GM23248 (cell line): ENCODE data around the gene TUBB1. TPM values are rescaled to one million over a fixed set of nuclear protein-coding genes. Genes with fewer than 3 reads are reported as not detected.

Experiments used
- DNase-seq: peaks from one replicate; pipeline ENCODE4 v3.0.0-alpha.2; 2015
- H2AFZ ChIP-seq: fragments of 200-600 bp; sonication (generic); 2 replicates; pipeline ENCODE4 v1.6.1; 2016; ENCODE audit warnings: antibody characterized with exemption
- H3F3A ChIP-seq: fragments of 200-600 bp; sonication (generic); 2 replicates; pipeline ENCODE4 v1.6.1; 2016; ENCODE audit warnings: mild to moderate bottlenecking, antibody characterized with exemption, mixed run types; ENCODE audit not compliant: insufficient read depth
- H3K27ac ChIP-seq: fragments of 200-600 bp; sonication (generic); 2 replicates; pipeline ENCODE4 v1.5.1; 2016; ENCODE audit warnings: mild to moderate bottlenecking
- H3K27me3 ChIP-seq: fragments of 200-600 bp; sonication (generic); replicated peaks from 2 replicates; pipeline ENCODE4 v1.6.1; 2016; ENCODE audit warnings: mild to moderate bottlenecking; ENCODE audit not compliant: insufficient read depth
- H3K36me3 ChIP-seq: fragments of 200-600 bp; sonication (generic); 2 replicates; pipeline ENCODE4 v1.6.1; 2016; ENCODE audit warnings: low read depth, mild to moderate bottlenecking
- H3K4me1 ChIP-seq: fragments of 200-600 bp; sonication (generic); 2 replicates; pipeline ENCODE4 v1.6.1; 2016; ENCODE audit warnings: mild to moderate bottlenecking; ENCODE audit not compliant: insufficient read depth
- H3K4me2 ChIP-seq: fragments of 200-600 bp; sonication (generic); one replicate; pipeline ENCODE4 v1.6.1; 2016; ENCODE audit warnings: mild to moderate bottlenecking; ENCODE audit not compliant: unreplicated experiment
- H3K4me3 ChIP-seq: fragments of 200-600 bp; sonication (generic); 2 replicates; pipeline ENCODE4 v1.5.1; 2016; ENCODE audit warnings: mild to moderate bottlenecking
- H3K79me2 ChIP-seq: fragments of 200-600 bp; sonication (generic); 2 replicates; pipeline ENCODE4 v1.6.1; 2016; ENCODE audit warnings: mild to moderate bottlenecking; ENCODE audit not compliant: insufficient read depth
- H3K9ac ChIP-seq: fragments of 200-600 bp; sonication (generic); 2 replicates; pipeline ENCODE4 v1.6.1; 2016; ENCODE audit warnings: mild to moderate bottlenecking
- H3K9me2 ChIP-seq: fragments of 200-600 bp; sonication (generic); 2 replicates; pipeline ENCODE4 v1.6.1; 2016; ENCODE audit warnings: mixed run types, mild to moderate bottlenecking, moderate library complexity; ENCODE audit not compliant: insufficient read depth
- H3K9me3 ChIP-seq: fragments of 200-600 bp; sonication (generic); one replicate; pipeline ENCODE4 v1.6.1; 2017; ENCODE audit warnings: low read depth
- H4K20me1 ChIP-seq: fragments of 200-600 bp; sonication (generic); 2 replicates; pipeline ENCODE4 v1.6.0; 2016; ENCODE audit not compliant: insufficient read depth
- EZH2 ChIP-seq: fragments of 200-600 bp; sonication (generic); IDR thresholded peaks from 2 replicates; pipeline ENCODE4 v1.6.1; 2018; ENCODE audit warnings: antibody characterized with exemption, mild to moderate bottlenecking; ENCODE audit not compliant: insufficient read depth, poor library complexity, severe bottlenecking
- EZH2phosphoT487 ChIP-seq: fragments of 200-600 bp; sonication (generic); IDR thresholded peaks from 2 replicates; pipeline ENCODE4 v1.6.1; 2018; ENCODE audit warnings: antibody characterized with exemption, moderate library complexity, mild to moderate bottlenecking, low read depth; ENCODE audit not compliant: insufficient read depth
- WGBS, 2 experiments: methylation state at CpG; one replicate each; pipeline ENCODE4 v1.1.6; 2015 to 2017; ENCODE audit warnings: low lambda C conversion rate in 2 of 2, low coverage in 1 of 2; ENCODE audit errors: missing lambda C conversion rate in 2 of 2; 5-methylcytosine and 5-hydroxymethylcytosine counted together
- in situ Hi-C: fragments of 300-500 bp; cut with MboI; formaldehyde crosslinking; loops from 2 replicates; pipeline ENCODE4 v1.15.0; 2020
- polyA plus RNA-seq: library from polyadenylated mRNA; unstranded; fragments of >200 nt; fragmentation: Nextera tagmentation; extraction: Ambion mirVana; gene quantifications from 2 replicates; pipeline ENCODE4 v1.2.1, GENCODE V29; 2016
- total RNA-seq: library from RNA; depleted of rRNA; stranded (reverse); fragments of >200 nt; shearing (Covaris generic); gene quantifications from 2 replicates; pipeline ENCODE4 v1.2.3, GENCODE V29; 2014

The TUBB1 gene
- total and polyA plus RNA-seq, 2 experiments from 2014 or later = 0.09 TPM; not detected in 1

- no peak overlapping the region for H3K9ac ChIP-seq
- H3K27me3 ChIP-seq = no peaks in the 10 kb centered on the region
- H3K27ac ChIP-seq = no peak overlapping the region
- H2AFZ ChIP-seq = no peak overlapping the region
- no peak overlapping the region for H3K4me2 ChIP-seq
- 80 to 92% methylated on average over 2 to 4 of the region's 4 CpGs for WGBS, 2 experiments
- peaks cover 11% of the 10 kb centered on the region for H3K4me1 ChIP-seq
- H3K36me3 ChIP-seq = no peaks in the 10 kb centered on the region
- in situ Hi-C loops = loop anchor here (25.0 kb wide), 1 partner anchor 767 kb away; the partner anchor contains the start of gene ANKRD60
- no peaks in the 10 kb centered on the region for H3K9me3 ChIP-seq
- no peaks in the 10 kb centered on the region for H4K20me1 ChIP-seq
- H3K4me3 ChIP-seq = no peak overlapping the region
- H3K79me2 ChIP-seq = peaks cover 43% of the 10 kb centered on the region
- no peaks in the 10 kb centered on the region for H3K9me2 ChIP-seq
- H3F3A ChIP-seq = no peaks in the 10 kb centered on the region
- DNase-seq = no peak
- TF ChIP-seq EZH2phosphoT487 (no peak), EZH2 (no peak)
Observed at GRCh38 chr20:59004493-59004762, 14.8 kb upstream of the TUBB1 start.

- H3K9me3 ChIP-seq = no peaks in the 10 kb centered on the region
- no peaks in the 10 kb centered on the region for H3K36me3 ChIP-seq
- H3K4me3 ChIP-seq = peak overlapping the region; percentile 81
- peak overlapping the region; percentile 91 for H3K9ac ChIP-seq
- H3K79me2 ChIP-seq = peaks cover 43% of the 10 kb centered on the region
- WGBS, 2 experiments = 67 to 70% methylated on average over 15 to 17 of the region's 17 CpGs
- no peak overlapping the region for H2AFZ ChIP-seq
- H3K4me2 ChIP-seq = peak overlapping the region; percentile 89
- no peaks in the 10 kb centered on the region for H3K9me2 ChIP-seq
- TF ChIP-seq EZH2phosphoT487 (no peak), EZH2 (no peak)
- H3F3A ChIP-seq = no peaks in the 10 kb centered on the region
- H4K20me1 ChIP-seq = no peaks in the 10 kb centered on the region
- H3K4me1 ChIP-seq = peaks cover 11% of the 10 kb centered on the region
- H3K27ac ChIP-seq = no peak overlapping the region
- H3K27me3 ChIP-seq = no peaks in the 10 kb centered on the region
- in situ Hi-C loops = loop anchor here (25.0 kb wide), 1 partner anchor 768 kb away; the partner anchor contains the start of gene ANKRD60
- no peak for DNase-seq
Observed at GRCh38 chr20:59004763-59005522, 14.3 kb upstream of the TUBB1 start.

GRCh38 chr20:59005523-59006166 lies 13.6 kb upstream of the TUBB1 start:
- peaks cover 43% of the 10 kb centered on the region for H3K79me2 ChIP-seq
- H4K20me1 ChIP-seq = no peaks in the 10 kb centered on the region
- peak overlapping the region; percentile 91 for H3K9ac ChIP-seq
- H3K27me3 ChIP-seq = no peaks in the 10 kb centered on the region
- no peaks in the 10 kb centered on the region for H3K9me2 ChIP-seq
- no peaks in the 10 kb centered on the region for H3K9me3 ChIP-seq
- H3K4me1 ChIP-seq = peaks cover 14% of the 10 kb centered on the region
- 70 to 71% methylated on average over 3 of the region's 3 CpGs for WGBS, 2 experiments
- H3K36me3 ChIP-seq = no peaks in the 10 kb centered on the region
- H3K4me2 ChIP-seq = peak overlapping the region; percentile 89
- H3F3A ChIP-seq = 0 out of 2 replicates have a peak, but pooled peaks cover 2% of the 10 kb centered on the region
- DNase-seq = no peak
- no peak for TF ChIP-seq EZH2phosphoT487
- H3K4me3 ChIP-seq = peak overlapping the region; percentile 81
- in situ Hi-C loops = loop anchor here (25.0 kb wide), 1 partner anchor 768 kb away; the partner anchor contains the start of gene ANKRD60
- peak overlapping the region; percentile 37 for H3K27ac ChIP-seq
- peak overlapping the region; percentile 82 for H2AFZ ChIP-seq

GRCh38 chr20:59006167-59006863 lies 12.9 kb upstream of the TUBB1 start:
- peaks cover 20% of the 10 kb centered on the region for H3K4me1 ChIP-seq
- WGBS, 2 experiments = 6 to 7% methylated on average over 28 of the region's 29 CpGs
- 0 out of 2 replicates have a peak, but pooled peaks cover 5% of the 10 kb centered on the region for H3F3A ChIP-seq
- H3K4me2 ChIP-seq = peak overlapping the region; percentile 89
- H3K79me2 ChIP-seq = peaks cover 43% of the 10 kb centered on the region
- no peaks in the 10 kb centered on the region for H3K27me3 ChIP-seq
- in situ Hi-C loops = loop anchor here (25.0 kb wide), 1 partner anchor 769 kb away; the partner anchor contains the start of gene ANKRD60
- no peaks in the 10 kb centered on the region for H3K36me3 ChIP-seq
- peak overlapping the region; percentile 82 for H2AFZ ChIP-seq
- H4K20me1 ChIP-seq = no peaks in the 10 kb centered on the region
- H3K9me2 ChIP-seq = no peaks in the 10 kb centered on the region
- H3K9me3 ChIP-seq = no peaks in the 10 kb centered on the region
- H3K27ac ChIP-seq = peak overlapping the region; percentile 37
- peak overlapping the region; percentile 81 for H3K4me3 ChIP-seq
- H3K9ac ChIP-seq = peak overlapping the region; percentile 91
- TF ChIP-seq EZH2 = no peak
- DNase-seq = peak; percentile 70
